Pulmonary artery endothelial cell (primary cell): Measurements from ENCODE around the gene ADORA2A. TPM values are rescaled to one million over a fixed set of nuclear protein-coding genes. Genes with fewer than 3 reads are reported as not detected.

Experiments
- DNase-seq: peaks from one replicate; pipeline ENCODE4 v3.0.0-alpha.2; 2011; ENCODE audit warnings: low read depth, low spot score
- total RNA-seq: library from RNA; depleted of rRNA; stranded (reverse); fragments of >200 nt; gene quantifications from 2 replicates; pipeline ENCODE4 v1.2.3, GENCODE V29; 2014

ADORA2A gene
- total RNA-seq, 1 donor from 2014 or later: 35.5 TPM

DNA sequence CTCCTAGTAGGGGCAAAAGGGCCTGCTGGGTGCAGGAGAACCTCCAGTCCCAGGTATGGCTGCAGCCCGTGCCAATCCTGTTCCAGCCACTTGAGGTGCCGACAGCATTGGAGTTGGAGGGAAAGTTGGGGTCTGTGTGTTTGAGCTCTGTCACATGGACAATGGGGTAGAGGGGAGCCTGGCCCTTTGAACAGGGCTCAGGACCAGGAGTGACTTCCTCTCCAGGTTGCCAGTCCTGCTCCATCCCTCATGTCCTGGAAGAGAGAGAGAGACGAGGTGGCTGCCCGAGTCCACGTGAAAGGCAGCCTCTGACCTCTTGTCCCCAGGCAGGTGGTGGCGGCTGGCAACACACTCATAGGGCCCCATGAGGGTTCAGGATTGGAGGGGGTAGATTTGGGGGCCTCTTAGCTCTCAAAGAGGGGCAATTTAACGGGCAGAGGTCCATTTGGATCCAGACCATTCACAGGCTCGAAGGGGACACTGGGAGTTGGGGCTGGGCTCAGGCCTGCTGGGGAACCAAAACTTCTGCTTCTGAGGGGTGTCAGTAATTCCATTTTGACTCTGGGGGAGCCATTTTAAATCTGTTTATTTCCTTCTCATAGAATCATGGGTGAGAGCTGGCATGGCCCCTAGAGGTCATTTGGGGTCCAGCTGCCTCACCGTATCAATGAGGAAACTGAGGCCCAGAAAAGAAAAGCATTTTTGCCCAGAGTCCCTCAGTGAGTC lies 4.1 kb downstream of the ADORA2A start:
- DNase-seq: no peak

DNA sequence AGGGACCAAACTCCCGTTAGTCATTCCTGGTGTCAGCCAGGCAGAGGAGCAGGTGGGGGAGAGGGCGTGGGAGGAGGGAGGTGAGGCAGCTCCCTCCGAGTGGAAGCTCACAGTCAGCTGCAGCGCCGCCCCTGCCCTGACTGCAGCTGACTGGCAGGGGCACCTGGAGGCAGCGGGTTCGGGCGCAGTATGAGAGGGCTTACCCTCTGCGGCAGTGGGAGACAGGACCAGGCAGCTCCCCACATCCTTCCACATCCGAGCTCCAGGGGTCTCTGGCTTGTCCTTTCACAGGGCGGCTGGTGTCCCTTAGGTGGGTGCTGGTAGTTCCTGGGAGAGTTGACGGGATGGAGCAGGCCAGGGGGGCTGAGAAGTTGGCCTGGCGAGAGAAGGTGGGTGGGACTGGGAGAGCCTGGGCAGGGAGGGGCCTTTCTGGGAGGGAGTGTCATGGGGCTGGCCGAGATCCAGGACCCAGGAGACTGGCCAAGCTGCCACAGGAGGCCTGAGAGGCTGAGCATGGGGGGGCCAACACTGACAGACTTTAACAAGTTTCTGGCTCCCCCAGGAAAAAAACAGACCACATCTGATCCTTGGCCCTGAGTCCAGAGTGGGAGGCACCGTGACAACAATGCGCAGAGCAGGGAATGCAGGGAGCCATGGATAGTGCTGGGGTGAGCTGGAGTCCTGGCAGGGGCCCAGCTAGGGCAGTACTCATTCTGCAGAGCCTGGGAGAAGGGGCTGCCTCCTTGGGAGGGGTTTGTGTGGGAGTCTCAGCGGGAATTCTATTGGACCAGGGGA lies 4.9 kb downstream of the ADORA2A start:
- no peak for DNase-seq

DNA sequence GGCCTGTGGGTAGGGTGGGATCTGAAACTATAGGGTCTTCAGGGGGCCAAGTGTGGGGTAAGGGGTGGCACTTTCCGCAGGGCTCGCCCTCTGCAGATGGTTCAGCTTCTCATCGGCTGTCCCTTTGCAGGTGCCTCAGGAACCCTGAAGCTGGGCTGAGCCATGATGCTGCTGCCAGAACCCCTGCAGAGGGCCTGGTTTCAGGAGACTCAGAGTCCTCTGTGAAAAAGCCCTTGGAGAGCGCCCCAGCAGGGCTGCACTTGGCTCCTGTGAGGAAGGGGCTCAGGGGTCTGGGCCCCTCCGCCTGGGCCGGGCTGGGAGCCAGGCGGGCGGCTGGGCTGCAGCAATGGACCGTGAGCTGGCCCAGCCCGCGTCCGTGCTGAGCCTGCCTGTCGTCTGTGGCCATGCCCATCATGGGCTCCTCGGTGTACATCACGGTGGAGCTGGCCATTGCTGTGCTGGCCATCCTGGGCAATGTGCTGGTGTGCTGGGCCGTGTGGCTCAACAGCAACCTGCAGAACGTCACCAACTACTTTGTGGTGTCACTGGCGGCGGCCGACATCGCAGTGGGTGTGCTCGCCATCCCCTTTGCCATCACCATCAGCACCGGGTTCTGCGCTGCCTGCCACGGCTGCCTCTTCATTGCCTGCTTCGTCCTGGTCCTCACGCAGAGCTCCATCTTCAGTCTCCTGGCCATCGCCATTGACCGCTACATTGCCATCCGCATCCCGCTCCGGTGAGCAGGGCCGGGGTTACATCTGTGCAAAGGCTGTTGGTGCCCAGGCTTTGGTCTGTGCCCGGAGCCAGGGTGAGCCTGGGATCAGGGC lies 5.8 kb downstream of the ADORA2A start:
- no peak for DNase-seq

DNA sequence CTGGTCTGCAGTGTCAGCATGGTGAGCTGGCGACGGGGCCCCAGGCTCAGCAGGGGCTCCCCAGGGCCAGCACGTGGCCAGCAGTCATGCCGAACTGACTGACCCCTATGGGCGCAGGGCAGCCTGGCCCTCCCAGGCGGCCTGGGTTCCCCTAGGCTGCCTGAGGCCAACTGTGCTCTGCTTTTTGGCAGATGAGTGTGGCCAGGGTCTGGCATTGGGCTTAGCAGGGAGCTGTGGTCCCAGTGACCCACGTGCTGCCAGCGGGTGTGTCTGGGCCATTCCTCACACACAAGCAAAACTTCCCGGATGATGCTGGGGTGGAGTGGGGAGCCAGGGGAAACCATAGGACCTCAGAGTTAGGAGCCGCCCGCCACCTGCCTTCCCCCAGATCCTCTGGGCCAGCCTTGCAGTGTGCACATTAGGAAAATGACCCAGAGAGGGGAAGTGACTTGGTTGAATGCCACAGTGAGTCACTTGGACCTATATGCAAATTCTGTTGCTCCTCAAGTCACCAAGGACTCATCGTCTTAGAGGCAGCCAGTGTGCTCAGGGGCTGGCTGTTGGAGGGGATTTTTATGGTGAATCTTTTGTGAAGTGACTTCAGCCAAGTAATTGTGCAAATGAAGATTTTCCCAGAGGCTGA lies 6.5 kb downstream of the ADORA2A start:
- DNase-seq: no peak

DNA sequence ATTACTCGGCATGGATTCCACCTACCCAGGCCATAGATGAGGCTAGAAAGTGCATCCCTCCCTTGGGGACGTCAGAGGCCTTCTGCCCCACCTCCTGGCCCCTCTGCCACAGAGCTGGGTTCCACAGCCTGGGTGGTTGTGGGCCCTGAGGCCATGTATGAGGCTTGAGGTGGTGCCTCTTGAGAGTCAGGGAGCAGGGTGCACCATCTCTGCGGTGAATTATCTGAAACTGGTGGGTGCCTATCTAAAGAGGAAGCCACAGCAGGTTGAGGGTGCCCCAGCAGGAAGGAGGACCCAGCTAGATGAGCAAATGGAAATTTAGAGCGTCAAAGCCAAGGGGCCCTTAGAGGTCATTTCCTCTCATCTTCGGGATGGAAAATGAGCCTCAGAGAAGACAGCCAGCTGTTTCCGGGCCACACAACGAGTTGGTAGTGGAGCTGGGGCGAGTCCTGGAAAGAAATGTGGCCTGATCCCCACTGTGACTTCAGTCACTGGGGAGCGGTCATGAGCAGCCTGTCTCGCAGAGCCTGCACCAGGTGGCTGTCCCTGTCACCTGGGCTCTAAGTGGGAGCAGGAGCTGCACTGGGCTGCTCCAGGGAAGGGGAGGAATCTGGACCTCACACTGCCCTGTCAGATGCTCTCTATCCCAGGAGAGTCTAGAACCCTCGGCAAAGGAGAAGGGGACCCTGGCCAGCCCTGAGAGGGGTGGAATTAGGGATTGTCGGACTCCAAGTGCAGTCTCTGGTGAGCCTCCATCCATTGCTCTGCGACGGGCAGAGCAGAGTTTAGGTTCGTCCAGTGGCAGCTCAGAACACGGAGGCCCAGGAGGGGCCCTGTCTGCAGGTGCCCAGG lies 7.3 kb downstream of the ADORA2A start:
- no peak for DNase-seq

DNA sequence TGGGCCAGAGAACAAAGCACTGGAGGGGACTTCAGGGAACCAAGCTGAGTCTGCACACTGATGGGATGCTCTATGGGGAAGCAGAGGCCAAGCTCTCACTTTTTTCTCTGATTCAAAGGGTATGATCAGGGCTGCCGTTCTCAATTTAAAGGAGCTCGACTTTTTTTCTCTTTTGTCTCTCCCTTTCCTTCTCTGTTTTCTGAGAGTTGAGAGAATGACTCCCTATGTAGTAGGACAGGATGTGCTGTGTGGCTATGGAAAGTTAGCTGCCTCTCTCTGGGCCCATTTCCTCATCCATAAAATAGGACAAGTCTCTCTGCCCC lies 7.9 kb downstream of the ADORA2A start:
- no peak for DNase-seq

DNA sequence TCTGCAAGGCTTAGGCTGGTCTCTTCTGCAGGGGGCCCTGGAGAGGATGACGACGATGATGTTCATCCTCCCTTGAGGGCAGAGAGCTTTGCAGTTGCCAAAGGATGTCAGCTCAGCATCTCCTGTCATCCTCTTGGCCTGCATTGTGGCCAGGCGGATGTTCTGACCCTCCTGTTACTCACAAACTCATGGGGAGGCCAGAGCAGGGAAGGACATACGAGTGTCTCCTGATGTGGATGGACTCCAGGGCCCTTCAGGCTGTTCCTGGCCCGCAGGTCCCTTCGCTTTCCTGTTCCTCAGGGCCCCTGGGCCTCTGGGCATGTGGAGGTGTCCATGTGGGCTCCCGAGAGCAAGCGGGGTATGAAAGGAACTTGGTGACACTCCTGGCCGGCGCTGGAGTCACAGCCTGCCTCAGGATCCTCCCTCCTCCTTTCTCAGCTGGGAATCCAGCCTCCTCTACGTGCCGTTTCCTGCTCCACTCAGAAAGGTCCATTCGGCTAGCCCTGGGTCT lies 8.5 kb downstream of the ADORA2A start:
- no peak for DNase-seq

DNA sequence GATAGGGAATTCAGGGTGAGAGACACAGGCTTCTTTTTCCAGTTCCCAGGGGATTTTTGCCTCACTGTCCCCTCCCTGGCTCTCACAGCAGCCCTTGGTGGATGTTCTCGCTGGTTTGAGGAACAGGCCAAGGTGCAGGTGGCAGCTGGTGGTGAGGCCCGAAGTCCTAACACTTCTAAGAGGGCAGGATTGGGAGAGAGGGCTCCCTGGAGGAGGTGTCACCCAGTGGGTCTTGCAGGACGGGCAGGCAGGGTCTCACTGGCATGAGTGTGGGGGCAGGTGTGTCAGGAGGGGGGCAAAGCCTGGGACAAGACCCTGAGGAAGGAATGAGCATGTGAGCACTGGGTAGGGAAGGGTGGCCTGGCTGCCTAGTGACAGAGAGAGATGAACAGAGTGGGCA lies 9.2 kb downstream of the ADORA2A start:
- no peak for DNase-seq

DNA sequence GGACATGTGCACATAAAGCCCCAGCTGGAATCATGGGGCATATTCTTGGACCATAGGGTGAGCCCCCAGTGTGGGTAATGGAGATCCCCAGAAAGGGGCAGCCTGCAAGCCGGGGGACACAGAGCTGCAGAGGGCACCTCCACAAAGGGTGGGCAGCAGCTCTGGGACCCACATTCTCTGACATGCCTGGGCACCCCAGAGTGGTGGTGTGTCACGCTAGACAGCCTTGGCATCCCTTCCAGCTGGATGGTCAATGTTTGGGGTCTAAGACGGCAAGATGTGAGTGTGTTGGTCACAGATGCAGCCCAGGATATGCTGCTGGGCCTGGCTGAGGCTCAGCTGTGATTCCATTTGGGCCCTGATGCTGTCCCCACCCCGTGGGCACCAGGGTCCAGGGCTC lies 9.7 kb downstream of the ADORA2A start:
- DNase-seq: no peak

DNA sequence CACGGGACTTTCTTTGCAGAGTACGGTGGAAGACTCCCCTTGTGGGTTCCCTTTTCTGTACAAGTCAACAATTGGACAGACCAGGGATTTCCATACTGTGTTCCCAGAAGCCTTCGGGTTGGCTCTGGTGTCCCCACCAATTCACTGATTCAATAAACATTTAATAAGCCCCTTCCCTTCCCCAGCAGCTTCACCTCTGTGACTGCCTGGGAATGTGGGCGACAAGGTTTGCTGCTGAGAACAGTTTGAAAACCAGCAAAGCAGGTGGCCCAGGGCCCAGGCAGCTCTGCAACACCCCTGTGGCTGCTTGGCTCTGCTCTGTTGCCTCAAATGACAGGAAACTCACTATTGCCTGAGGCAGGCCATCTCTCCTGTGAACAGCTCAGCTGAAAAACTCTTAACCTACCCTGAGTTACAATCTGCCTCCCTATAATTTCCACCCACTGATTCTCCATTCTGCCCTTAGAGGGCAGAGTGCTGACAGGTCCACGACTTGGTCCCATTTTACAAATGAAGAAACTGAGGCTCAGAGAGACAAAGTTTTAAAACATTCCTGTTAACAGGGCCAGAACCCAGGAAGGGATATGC lies 10.4 kb downstream of the ADORA2A start:
- DNase-seq: no peak

DNA sequence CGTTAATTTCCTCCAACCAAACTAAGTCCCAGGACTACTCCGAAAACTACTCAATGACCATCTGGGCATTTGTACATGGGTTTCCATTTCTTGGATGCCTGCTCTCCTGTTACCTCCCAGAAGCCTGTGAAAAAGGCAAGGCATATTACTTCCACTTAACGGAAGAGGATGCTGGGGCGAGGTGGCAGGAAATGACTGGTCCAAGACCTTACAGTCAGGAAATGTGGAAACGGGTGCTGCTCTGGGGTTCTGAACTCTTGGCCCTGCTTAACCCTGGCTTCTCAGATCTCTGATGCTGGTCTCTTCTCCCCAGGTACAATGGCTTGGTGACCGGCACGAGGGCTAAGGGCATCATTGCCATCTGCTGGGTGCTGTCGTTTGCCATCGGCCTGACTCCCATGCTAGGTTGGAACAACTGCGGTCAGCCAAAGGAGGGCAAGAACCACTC lies 12.9 kb downstream of the ADORA2A start:
- no peak for DNase-seq

DNA sequence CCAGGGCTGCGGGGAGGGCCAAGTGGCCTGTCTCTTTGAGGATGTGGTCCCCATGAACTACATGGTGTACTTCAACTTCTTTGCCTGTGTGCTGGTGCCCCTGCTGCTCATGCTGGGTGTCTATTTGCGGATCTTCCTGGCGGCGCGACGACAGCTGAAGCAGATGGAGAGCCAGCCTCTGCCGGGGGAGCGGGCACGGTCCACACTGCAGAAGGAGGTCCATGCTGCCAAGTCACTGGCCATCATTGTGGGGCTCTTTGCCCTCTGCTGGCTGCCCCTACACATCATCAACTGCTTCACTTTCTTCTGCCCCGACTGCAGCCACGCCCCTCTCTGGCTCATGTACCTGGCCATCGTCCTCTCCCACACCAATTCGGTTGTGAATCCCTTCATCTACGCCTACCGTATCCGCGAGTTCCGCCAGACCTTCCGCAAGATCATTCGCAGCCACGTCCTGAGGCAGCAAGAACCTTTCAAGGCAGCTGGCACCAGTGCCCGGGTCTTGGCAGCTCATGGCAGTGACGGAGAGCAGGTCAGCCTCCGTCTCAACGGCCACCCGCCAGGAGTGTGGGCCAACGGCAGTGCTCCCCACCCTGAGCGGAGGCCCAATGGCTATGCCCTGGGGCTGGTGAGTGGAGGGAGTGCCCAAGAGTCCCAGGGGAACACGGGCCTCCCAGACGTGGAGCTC lies 13.5 kb downstream of the ADORA2A start:
- DNase-seq: no peak

DNA sequence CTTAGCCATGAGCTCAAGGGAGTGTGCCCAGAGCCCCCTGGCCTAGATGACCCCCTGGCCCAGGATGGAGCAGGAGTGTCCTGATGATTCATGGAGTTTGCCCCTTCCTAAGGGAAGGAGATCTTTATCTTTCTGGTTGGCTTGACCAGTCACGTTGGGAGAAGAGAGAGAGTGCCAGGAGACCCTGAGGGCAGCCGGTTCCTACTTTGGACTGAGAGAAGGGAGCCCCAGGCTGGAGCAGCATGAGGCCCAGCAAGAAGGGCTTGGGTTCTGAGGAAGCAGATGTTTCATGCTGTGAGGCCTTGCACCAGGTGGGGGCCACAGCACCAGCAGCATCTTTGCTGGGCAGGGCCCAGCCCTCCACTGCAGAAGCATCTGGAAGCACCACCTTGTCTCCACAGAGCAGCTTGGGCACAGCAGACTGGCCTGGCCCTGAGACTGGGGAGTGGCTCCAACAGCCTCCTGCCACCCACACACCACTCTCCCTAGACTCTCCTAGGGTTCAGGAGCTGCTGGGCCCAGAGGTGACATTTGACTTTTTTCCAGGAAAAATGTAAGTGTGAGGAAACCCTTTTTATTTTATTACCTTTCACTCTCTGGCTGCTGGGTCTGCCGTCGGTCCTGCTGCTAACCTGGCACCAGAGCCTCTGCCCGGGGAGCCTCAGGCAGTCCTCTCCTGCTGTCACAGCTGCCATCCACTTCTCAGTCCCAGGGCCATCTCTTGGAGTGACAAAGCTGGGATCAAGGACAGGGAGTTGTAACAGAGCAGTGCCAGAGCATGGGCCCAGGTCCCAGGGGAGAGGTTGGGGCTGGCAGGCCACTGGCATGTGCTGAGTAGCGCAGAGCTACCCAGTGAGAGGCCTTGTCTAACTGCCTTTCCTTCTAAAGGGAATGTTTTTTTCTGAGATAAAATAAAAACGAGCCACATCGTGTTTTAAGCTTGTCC lies 14.3 kb downstream of the ADORA2A start:
- DNase-seq: no peak

DNA sequence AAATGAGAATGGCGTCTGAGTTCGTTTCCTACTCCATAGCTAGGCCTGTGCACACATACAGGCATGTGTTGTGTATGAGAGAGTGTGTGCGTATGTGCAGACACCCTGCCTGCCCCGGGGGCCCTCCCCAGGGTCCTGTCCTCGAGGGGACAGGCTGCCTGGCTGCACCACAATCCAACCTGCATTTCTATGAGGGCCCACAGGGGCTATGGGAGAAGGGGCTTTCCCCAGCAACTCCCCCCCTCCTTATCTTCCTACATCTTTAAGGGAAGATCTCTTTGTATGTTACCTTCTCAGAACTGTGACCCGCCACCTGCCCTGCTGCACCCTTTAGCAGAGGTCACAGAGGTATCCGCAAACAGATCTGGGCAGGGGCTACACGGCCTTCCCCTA lies 14.9 kb downstream of the ADORA2A start:
- no peak for DNase-seq

DNA sequence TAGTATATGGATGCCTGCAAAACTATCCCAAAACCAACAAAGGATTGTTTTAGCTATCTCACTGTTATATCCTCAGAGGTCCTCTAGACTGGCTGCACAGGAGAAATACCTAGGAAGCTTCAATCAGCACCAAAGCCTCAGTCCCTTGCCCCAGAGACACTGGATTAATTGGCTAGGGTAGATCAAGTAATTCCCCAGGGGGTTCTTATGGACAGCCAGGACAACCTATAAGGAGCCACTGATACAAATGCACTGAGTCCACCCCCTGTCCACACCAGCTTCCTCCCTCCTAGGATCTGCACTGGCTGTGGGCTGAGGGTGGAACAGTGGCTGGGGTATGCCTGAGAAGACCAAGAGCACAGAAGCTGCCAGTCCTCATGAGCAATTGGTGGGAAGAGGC lies 16.3 kb downstream of the ADORA2A start:
- no peak for DNase-seq

DNA sequence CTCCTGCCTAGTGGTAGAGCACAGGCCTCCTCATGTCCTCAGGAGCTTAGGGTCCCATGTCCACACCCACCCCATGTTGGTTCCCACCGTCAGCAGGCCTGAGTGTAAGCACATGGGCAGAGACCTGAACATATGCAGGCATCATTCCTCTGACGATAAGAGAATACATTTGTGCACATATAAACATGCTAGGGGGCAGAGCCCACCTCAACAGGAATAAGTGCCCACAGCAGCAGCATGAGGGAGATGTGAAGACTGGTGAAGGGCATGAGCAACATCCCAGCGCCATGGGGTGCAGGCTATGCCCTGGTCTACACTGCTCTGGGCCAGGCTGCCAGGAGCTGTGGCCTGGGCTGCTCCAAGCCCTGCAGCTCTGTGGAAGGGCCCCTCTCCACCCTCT lies 16.9 kb downstream of the ADORA2A start:
- no peak for DNase-seq

DNA sequence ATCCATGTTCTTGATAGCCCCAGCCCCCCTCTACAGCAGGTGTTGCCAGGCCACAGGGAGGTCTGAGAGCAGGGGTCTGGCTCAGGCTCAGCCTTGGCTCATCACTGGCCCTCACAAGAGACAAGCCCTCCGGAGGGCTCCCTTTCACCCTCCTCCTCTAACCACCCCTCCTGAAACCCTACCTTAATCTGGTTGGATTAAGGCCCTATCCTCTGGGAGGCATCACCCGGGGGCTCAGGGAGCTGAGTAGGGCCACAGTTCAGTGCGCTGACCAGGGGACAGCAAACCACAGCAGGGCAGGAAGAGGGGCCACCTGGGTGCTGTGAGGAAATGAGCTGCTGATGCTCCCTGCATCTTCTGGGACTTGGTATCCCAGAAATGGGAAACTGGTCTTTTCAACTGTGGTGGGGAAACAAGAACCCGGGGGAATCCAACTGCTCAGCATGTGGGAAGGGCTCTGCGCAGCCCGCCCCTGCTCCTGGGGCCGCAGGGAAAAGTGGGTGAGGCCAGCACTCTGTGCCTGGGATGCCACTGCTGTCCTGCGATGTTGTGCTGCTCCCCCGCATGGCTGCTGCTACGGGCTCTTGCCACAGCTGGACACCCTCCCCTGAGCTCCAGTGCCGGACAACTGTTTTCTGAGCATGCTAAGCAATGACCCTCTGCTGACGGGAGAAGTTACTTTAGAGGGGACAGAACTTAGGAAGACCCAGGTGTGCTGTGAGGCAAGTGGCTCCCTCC lies 17.5 kb downstream of the ADORA2A start:
- DNase-seq: no peak
